Ovary (tissue), 3 donors: ENCODE results near the gene SCNM1.

Source experiments
- EP300 ChIP-seq: sonication (generic); formaldehyde crosslinking; IDR thresholded peaks from one replicate; pipeline ENCODE4 v1.6.1; 2017; ENCODE audit warnings: antibody characterized with exemption
- POLR2A ChIP-seq: fragments of 450-650 bp; IDR thresholded peaks from one replicate; pipeline ENCODE4 v1.6.1; 2017; ENCODE audit warnings: antibody characterized with exemption, mild to moderate bottlenecking, moderate library complexity
- TF ChIP-seq, protein P1 (sequence below), 3 donors: fragments of 450-650 bp in 2 of 3; fragments of 200-600 bp in 1 of 3; IDR thresholded peaks; one replicate each; pipeline versions ENCODE4 v1.5.1 to v1.8.0; 2016 to 2022; ENCODE audit warnings: antibody characterized with exemption in 3 of 3, mild to moderate bottlenecking in 1 of 3
- donor health status: DM: no; HTN: no; CAD: no.

DNA sequence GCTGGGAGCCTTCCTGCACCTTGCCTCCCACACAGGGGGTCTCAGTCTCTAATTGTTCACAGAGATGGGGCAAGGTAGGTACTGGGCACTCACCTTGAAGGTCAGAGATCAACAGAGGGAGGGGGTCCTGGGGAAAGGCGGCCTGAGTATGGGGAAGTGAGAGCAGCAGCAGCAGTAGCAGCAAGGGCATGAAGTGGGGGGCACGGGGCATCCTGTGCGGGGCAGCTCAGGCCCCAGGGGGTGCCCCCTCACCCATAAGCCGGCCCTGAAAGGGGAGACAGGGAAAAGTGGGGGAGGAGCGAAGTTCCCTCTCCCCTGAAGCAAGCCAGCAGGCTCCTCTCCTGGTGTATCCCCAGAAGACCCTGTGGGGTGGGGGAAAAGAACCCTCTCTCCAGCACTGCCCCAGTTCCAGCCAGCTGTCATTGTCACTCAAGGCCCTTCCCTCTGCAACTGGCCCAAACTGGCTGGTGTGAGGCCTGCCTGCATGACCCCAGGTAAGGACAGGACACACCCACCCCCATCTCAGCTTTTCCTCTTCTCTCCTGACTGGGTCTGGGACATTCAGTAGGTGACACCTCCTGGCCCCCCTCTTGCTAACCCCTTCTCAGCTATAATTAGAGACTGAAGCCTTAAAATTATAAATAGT is 23.4 kb upstream of the SCNM1 start:
- TF ChIP-seq, protein P1, sequence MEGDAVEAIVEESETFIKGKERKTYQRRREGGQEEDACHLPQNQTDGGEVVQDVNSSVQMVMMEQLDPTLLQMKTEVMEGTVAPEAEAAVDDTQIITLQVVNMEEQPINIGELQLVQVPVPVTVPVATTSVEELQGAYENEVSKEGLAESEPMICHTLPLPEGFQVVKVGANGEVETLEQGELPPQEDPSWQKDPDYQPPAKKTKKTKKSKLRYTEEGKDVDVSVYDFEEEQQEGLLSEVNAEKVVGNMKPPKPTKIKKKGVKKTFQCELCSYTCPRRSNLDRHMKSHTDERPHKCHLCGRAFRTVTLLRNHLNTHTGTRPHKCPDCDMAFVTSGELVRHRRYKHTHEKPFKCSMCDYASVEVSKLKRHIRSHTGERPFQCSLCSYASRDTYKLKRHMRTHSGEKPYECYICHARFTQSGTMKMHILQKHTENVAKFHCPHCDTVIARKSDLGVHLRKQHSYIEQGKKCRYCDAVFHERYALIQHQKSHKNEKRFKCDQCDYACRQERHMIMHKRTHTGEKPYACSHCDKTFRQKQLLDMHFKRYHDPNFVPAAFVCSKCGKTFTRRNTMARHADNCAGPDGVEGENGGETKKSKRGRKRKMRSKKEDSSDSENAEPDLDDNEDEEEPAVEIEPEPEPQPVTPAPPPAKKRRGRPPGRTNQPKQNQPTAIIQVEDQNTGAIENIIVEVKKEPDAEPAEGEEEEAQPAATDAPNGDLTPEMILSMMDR (IDR thresholded peaks at IDR 0.05), result no peak
- no peak for TF ChIP-seq POLR2A
- no peak for TF ChIP-seq EP300
